OCI-LY1 (cell line): Measurements from ENCODE around the gene GPR143.

Experiments
- H2AFZ ChIP-seq: fragments of 200-600 bp; sonication (generic), shearing (Covaris generic); 2 replicates; pipeline ENCODE4 v1.6.0; 2014; ENCODE audit warnings: antibody characterized with exemption, mild to moderate bottlenecking, low read length
- H3F3A ChIP-seq: fragments of 200-600 bp; sonication (generic), shearing (Covaris generic); 2 replicates; pipeline ENCODE4 v1.6.0; 2014; ENCODE audit warnings: mild to moderate bottlenecking, antibody characterized with exemption, low read length, moderate library complexity; ENCODE audit not compliant: insufficient read depth
- H3K27ac ChIP-seq: fragments of 200-600 bp; sonication (generic); 2 replicates; pipeline ENCODE4 v1.5.1; 2014; ENCODE audit warnings: low read length, mixed run types, mild to moderate bottlenecking, low read depth; ENCODE audit not compliant: poor library complexity, severe bottlenecking
- H3K27me3 ChIP-seq: fragments of 200-600 bp; sonication (generic); 2 replicates; pipeline ENCODE4 v1.6.0; 2014; ENCODE audit warnings: antibody characterized with exemption, mild to moderate bottlenecking, low read length, moderate library complexity; ENCODE audit not compliant: insufficient read depth
- H3K36me3 ChIP-seq: fragments of 200-600 bp; sonication (generic); 2 replicates; pipeline ENCODE4 v1.6.1; 2014; ENCODE audit warnings: mild to moderate bottlenecking, antibody characterized with exemption, low read length, moderate library complexity, mixed read lengths; ENCODE audit not compliant: insufficient read depth
- H3K4me1 ChIP-seq: fragments of 200-600 bp; sonication (generic); 2 replicates; pipeline ENCODE4 v1.5.1; 2014; ENCODE audit warnings: mild to moderate bottlenecking, low read length, moderate library complexity; ENCODE audit not compliant: insufficient read depth, severe bottlenecking
- H3K4me2 ChIP-seq: fragments of 200-600 bp; sonication (generic), shearing (Covaris generic); 2 replicates; pipeline ENCODE4 v1.6.1; 2014; ENCODE audit warnings: low read length
- H3K4me3 ChIP-seq: fragments of 200-600 bp; sonication (generic); 2 replicates; pipeline ENCODE4 v1.5.1; 2014; ENCODE audit warnings: low read length, low read depth, mild to moderate bottlenecking, mixed read lengths; ENCODE audit not compliant: poor library complexity, severe bottlenecking
- H3K79me2 ChIP-seq: fragments of 200-600 bp; shearing (Covaris generic); 2 replicates; pipeline ENCODE4 v1.6.1; 2016; ENCODE audit warnings: mixed run types, low read length, mixed read lengths; ENCODE audit not compliant: insufficient read depth
- H3K9ac ChIP-seq: fragments of 200-600 bp; sonication (generic), shearing (Covaris generic); 2 replicates; pipeline ENCODE4 v1.6.1; 2014; ENCODE audit warnings: mild to moderate bottlenecking, low read length, mixed read lengths
- H3K9me2 ChIP-seq: fragments of 200-600 bp; sonication (generic), shearing (Covaris generic); 2 replicates; pipeline ENCODE4 v1.6.1; 2014; ENCODE audit warnings: low read depth, mild to moderate bottlenecking, low read length, mixed read lengths
- H3K9me3 ChIP-seq: fragments of 200-600 bp; shearing (Covaris generic); 2 replicates; pipeline ENCODE4 v1.6.1; 2014; ENCODE audit warnings: low read length, mixed read lengths
- H4K20me1 ChIP-seq: fragments of 200-600 bp; sonication (generic), shearing (Covaris generic); 2 replicates; pipeline ENCODE4 v1.6.0; 2016; ENCODE audit warnings: mild to moderate bottlenecking, low read length; ENCODE audit not compliant: insufficient read depth
- CTCF ChIP-seq: fragments of 200-600 bp; sonication (generic), shearing (Covaris generic); IDR thresholded peaks from 2 replicates; pipeline ENCODE4 v1.5.1; 2017; ENCODE audit warnings: mild to moderate bottlenecking, antibody characterized with exemption, low read length, moderate library complexity, mixed read lengths
- EZH2 ChIP-seq: fragments of 200-600 bp; sonication (generic), shearing (Covaris generic); IDR thresholded peaks from 2 replicates; pipeline ENCODE4 v1.8.0; 2017; ENCODE audit warnings: borderline replicate concordance, mixed run types, mild to moderate bottlenecking, antibody characterized with exemption, low read length, moderate library complexity, mixed read lengths

Gene GPR143

GRCh38 chrX:9704876-9705465 is 60.7 kb downstream of the GPR143 start:
- no peaks in the 10 kb centered on the region for H3K9me2 ChIP-seq
- H3K4me3 ChIP-seq, result no peak overlapping the region
- peaks cover 15% of the 10 kb centered on the region for H3K4me1 ChIP-seq
- no peaks in the 10 kb centered on the region for H3K79me2 ChIP-seq
- no peak overlapping the region for H2AFZ ChIP-seq
- TF ChIP-seq EZH2 (no peak), CTCF (no peak)
- H3K36me3 ChIP-seq, result peaks cover 30% of the 10 kb centered on the region
- H3F3A ChIP-seq, result no peaks in the 10 kb centered on the region
- no peak overlapping the region for H3K27ac ChIP-seq
- no peaks in the 10 kb centered on the region for H3K27me3 ChIP-seq
- no peaks in the 10 kb centered on the region for H3K9me3 ChIP-seq
- no peaks in the 10 kb centered on the region for H4K20me1 ChIP-seq
- H3K4me2 ChIP-seq, result no peak overlapping the region
- no peak overlapping the region for H3K9ac ChIP-seq

- H3K9ac ChIP-seq, result no peak overlapping the region
- H3K4me1 ChIP-seq, result peaks cover 3% of the 10 kb centered on the region
- H3F3A ChIP-seq, result no peaks in the 10 kb centered on the region
- H2AFZ ChIP-seq, result no peak overlapping the region
- H3K4me2 ChIP-seq, result no peak overlapping the region
- no peaks in the 10 kb centered on the region for H3K79me2 ChIP-seq
- TF ChIP-seq EZH2 (no peak), CTCF (no peak)
- H3K36me3 ChIP-seq, result peaks cover 24% of the 10 kb centered on the region
- no peaks in the 10 kb centered on the region for H3K9me3 ChIP-seq
- no peaks in the 10 kb centered on the region for H4K20me1 ChIP-seq
- H3K27ac ChIP-seq, result no peak overlapping the region
- H3K9me2 ChIP-seq, result no peaks in the 10 kb centered on the region
- H3K27me3 ChIP-seq, result no peaks in the 10 kb centered on the region
- H3K4me3 ChIP-seq, result no peak overlapping the region
These were observed 62.2 kb downstream of the GPR143 start for GRCh38 chrX:9703406-9703805.

- Histone ChIP-seq H3K36me3 (peaks cover 38% of the 10 kb centered on the region), H3K4me2 (no peak overlapping the region), H3K27ac (no peak overlapping the region), H3K4me3 (no peak overlapping the region), H3K79me2 (no peaks in the 10 kb centered on the region), H3F3A (no peaks in the 10 kb centered on the region), H4K20me1 (no peaks in the 10 kb centered on the region), H2AFZ (no peak overlapping the region), H3K9me2 (no peaks in the 10 kb centered on the region), H3K9me3 (no peaks in the 10 kb centered on the region), H3K9ac (no peak overlapping the region), H3K27me3 (no peaks in the 10 kb centered on the region), H3K4me1 (no peaks in the 10 kb centered on the region)
- TF ChIP-seq EZH2 (no peak), CTCF (no peak)
These were observed 63.9 kb downstream of the GPR143 start for GRCh38 chrX:9701790-9702189.
